MCF 10A (cell line): ENCODE data around the gene TMC8. TPM values are rescaled to one million over a fixed set of nuclear protein-coding genes. Genes with fewer than 3 reads are reported as not detected.
"Not testable (repeated sequence)": the region's sequence is repeated elsewhere in the genome, so short reads cannot be mapped to it uniquely, and the experiment has no call there.

ENCODE experiments used
- BruUV-seq: library from RNA; stranded (reverse); fragments of 400-500 nt; replicated peaks from 2 replicates; lab custom pipeline; 2021; lab: Mats Ljungman, UMichigan
- CTCF ChIA-PET: fragments of 300-600 bp; sonication (Branson Sonifier 250); formaldehyde crosslinking; extraction: SDS; loops from one replicate; lab custom pipeline; 2021; ENCODE audit warnings: antibody characterized with exemption, inconsistent platforms; lab: Yijun Ruan, JAX
- POLR2A ChIA-PET: fragments of 300-600, 350-650 bp; sonication (Branson Sonifier 250); formaldehyde crosslinking; extraction: SDS; loops from one replicate; lab custom pipeline; 2020; ENCODE audit warnings: antibody characterized with exemption, inconsistent platforms; lab: Yijun Ruan, JAX
- DNase-seq: peaks from one replicate; pipeline ENCODE4 v3.0.0-alpha.2; 2018; ENCODE audit not compliant: unreplicated experiment
- H3K27ac Mint-ChIP-seq: one replicate; pipeline ENCODE4 v1.8.0; 2022; ENCODE audit warnings: mild to moderate bottlenecking, low read depth, mixed read lengths; ENCODE audit not compliant: unreplicated experiment
- H3K27me3 Mint-ChIP-seq: one replicate; pipeline ENCODE4 v1.8.0; 2022; ENCODE audit warnings: mixed read lengths; ENCODE audit not compliant: insufficient read depth, unreplicated experiment
- H3K36me3 Mint-ChIP-seq: one replicate; pipeline ENCODE4 v1.8.0; 2022; ENCODE audit warnings: mild to moderate bottlenecking, moderate library complexity, mixed read lengths; ENCODE audit not compliant: insufficient read depth, unreplicated experiment
- H3K4me1 Mint-ChIP-seq: one replicate; pipeline ENCODE4 v1.8.0; 2022; ENCODE audit warnings: mixed read lengths; ENCODE audit not compliant: insufficient read depth, unreplicated experiment
- H3K4me3 Mint-ChIP-seq: one replicate; pipeline ENCODE4 v1.8.0; 2022; ENCODE audit warnings: mild to moderate bottlenecking, moderate library complexity, mixed read lengths; ENCODE audit not compliant: unreplicated experiment
- H3K9me3 Mint-ChIP-seq: one replicate; pipeline ENCODE4 v1.8.0; 2022; ENCODE audit warnings: mixed read lengths; ENCODE audit not compliant: unreplicated experiment
- intact Hi-C: fragments of 100-400 bp; cut with micrococcal nuclease; formaldehyde crosslinking; loops from 2 replicates; pipeline ENCODE4 v1.14.1; 2022
- total RNA-seq: library from RNA; stranded (reverse); gene quantifications from 2 replicates; pipeline ENCODE4 v1.2.3, GENCODE V29; 2022
- TF ChIP-seq, protein P1 (sequence below): fragments of 200-600 bp; IDR thresholded peaks from one replicate; pipeline ENCODE4 v1.8.0; 2022; ENCODE audit warnings: antibody characterized with exemption, mild to moderate bottlenecking; ENCODE audit not compliant: unreplicated experiment

Gene TMC8
- total RNA-seq, 1 experiment from 2014 or later, result not detected

DNA sequence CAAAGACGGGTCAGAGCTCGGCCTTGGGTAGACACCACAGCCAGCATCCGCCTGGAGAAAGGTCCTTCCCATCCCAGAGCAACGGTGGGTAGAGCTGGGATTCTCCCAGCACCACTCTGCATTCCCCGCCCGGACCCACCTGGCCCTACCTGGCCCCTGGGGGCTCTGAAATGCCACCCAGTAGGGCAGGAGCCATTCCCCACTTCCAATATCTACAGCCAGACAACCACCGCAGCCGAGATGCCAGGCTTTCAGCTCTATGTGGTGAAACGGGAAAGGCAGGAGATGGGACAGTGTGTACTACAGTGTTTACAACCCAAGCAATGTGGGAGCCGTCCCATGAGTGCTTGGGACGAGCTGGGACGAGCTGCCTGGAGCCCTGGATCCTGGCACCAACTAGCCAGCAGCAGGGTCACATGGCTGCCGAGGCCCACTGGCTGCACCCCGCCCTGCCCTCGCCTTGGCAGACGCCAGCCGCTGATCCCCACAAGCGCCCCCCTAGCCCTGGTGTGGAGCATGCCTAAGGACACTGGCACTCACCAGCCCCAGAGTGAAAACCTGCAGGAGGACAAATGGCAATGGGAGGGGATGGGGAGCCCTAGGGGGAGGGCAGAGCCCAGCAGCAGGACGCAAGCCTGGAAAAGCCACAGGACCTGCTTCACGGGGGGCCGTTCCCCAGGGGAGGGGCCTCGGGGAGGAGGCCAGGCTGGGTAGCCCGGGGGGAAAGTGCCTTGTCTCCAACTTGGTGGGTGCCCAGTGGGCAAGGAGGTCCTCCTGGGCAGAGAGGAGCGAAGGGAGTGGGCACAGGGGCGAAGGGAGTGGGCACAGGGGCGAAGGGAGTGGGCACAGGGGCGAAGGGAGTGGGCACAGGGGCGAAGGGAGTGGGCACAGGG is 15.5 kb upstream of the TMC8 start:
- POLR2A ChIA-PET, result interaction anchor here (0.7 to 1.0 kb wide), 2 partner anchors 27 to 227 kb away, joined by 3 read pairs; no protein-coding TSS in a partner anchor
- CTCF ChIA-PET, result interaction anchor here (1.0 to 2.3 kb wide), 6 partner anchors 13 to 136 kb away, joined by 3 to 20 read pairs (median 6); partner anchors contain the start of gene TMC6
- DNase-seq, result no peak
- Mint-ChIP-seq H3K27me3 (peaks cover 11% of the 10 kb centered on the region), H3K9me3 (no peaks in the 10 kb centered on the region), H3K27ac (no peak overlapping the region), H3K4me1 (peaks cover 5% of the 10 kb centered on the region), H3K36me3 (no peaks in the 10 kb centered on the region), H3K4me3 (no peak overlapping the region)
- no TSS peak for BruUV-seq
- intact Hi-C loops, result no loop called here
- TF ChIP-seq, protein P1, sequence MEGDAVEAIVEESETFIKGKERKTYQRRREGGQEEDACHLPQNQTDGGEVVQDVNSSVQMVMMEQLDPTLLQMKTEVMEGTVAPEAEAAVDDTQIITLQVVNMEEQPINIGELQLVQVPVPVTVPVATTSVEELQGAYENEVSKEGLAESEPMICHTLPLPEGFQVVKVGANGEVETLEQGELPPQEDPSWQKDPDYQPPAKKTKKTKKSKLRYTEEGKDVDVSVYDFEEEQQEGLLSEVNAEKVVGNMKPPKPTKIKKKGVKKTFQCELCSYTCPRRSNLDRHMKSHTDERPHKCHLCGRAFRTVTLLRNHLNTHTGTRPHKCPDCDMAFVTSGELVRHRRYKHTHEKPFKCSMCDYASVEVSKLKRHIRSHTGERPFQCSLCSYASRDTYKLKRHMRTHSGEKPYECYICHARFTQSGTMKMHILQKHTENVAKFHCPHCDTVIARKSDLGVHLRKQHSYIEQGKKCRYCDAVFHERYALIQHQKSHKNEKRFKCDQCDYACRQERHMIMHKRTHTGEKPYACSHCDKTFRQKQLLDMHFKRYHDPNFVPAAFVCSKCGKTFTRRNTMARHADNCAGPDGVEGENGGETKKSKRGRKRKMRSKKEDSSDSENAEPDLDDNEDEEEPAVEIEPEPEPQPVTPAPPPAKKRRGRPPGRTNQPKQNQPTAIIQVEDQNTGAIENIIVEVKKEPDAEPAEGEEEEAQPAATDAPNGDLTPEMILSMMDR, result no peak

DNA sequence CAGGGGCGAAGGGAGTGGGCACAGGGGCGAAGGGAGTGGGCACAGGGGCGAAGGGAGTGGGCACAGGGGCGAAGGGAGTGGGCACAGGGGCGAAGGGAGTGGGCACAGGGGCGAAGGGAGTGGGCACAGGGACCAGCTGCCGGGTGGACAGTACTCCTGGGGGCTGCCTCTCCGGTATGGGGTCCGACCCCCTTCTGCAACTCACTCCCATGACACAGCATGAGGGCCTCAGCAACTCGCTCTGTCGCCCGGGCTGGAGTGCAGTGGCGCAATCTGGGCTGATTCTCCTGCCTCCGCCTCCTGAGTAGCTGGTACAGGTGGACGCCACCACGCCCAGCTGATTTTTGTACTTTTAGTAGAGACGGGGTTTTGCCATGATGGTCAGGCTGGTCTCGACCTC is 14.8 kb upstream of the TMC8 start:
- H3K4me1 Mint-ChIP-seq, H3K4me3 Mint-ChIP-seq, H3K9me3 Mint-ChIP-seq, DNase-seq, H3K36me3 Mint-ChIP-seq, H3K27ac Mint-ChIP-seq, BruUV-seq, intact Hi-C loops: not testable (repeated sequence)
- ChIA-PET CTCF (interaction anchor here (0.6 to 2.0 kb wide), 7 partner anchors 12 to 1191 kb away, joined by 3 to 9 read pairs (median 4); partner anchors contain the start of gene TMC6), POLR2A (interaction anchor here (0.6 kb wide), 1 partner anchor 134 kb away, joined by 3 read pairs; no protein-coding TSS in a partner anchor)
- peaks cover 11% of the 10 kb centered on the region for H3K27me3 Mint-ChIP-seq

DNA sequence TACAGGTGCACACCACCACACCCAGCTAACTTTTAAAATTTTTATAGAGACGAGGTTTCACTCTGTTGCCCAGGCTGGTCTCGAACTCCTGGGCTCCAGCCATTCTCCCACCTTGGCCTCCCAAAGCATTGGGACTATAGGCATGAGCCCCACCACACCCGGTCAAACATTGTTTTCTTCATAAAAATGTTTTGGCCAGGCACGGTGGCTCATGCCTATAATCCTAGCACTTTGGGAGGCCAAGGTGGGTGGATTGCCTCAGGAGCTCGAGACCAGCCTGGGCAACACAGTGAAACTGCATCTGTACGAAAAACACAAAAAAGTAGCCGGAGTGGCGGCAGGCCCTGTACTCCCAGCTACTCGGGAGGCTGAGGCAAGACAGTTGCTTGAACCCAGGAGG is 14.2 kb upstream of the TMC8 start:
- no peaks in the 10 kb centered on the region for H3K9me3 Mint-ChIP-seq
- H3K4me1 Mint-ChIP-seq, result peaks cover 5% of the 10 kb centered on the region
- no peak for DNase-seq
- intact Hi-C loops, result no loop called here
- BruUV-seq, result no TSS peak
- POLR2A ChIA-PET, result interaction anchor here (0.6 to 0.7 kb wide), 2 partner anchors 133 to 1538 kb away, joined by 3 read pairs; no protein-coding TSS in a partner anchor
- TF ChIP-seq, protein P1, result no peak
- H3K4me3 Mint-ChIP-seq, result no peak overlapping the region
- CTCF ChIA-PET, result interaction anchor here (0.6 to 2.0 kb wide), 5 partner anchors 11 to 784 kb away, joined by 3 to 9 read pairs (median 4); partner anchors contain the start of gene TMC6
- no peak overlapping the region for H3K27ac Mint-ChIP-seq
- H3K36me3 Mint-ChIP-seq, result no peaks in the 10 kb centered on the region
- H3K27me3 Mint-ChIP-seq, result peaks cover 11% of the 10 kb centered on the region

DNA sequence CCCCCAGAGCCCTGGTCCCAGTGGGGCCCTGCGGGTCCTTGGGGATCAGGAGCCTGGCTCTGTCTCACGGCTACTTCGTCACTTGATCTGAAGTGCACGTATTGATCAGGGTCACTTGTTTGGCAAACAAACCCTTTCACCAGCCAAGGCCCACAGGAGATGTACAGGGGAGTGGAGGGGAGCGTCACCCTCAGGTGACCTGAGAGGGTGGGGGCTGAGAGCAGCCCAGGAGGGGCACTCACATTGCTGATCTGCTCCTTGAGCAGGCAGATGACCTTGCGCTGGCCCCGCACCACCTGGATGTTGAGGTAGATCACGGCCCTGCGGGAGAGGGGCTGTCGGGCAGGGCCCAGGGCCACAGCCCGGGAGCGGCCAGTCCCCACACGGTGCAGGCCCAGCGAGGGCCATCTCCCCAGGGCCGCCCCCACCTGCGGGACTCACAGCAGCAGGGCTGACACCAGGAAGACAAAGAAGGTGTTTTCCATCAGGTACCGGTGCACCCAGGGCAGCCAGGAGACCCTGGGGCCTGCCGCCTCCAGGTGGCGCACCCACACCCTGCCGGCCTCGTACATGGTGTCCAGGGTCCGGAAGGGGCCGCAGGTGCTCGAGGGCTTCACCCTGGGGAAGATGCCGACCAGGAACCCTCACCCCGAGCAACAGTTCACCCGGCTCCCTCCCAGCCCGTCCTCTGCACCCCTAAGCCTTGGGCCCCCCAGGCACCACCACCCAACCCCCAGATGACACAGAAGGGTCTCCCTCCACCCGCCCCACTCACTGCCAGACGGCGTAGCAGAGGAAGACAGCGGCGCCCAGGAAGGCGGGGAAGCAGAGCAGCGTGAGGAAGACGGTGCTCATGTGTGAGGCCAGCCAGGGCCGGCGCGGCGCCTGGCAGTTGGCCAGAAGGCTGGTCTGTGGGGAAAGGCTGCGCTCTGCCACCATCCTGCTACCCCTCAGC is 13.3 kb upstream of the TMC8 start:
- peaks cover 4% of the 10 kb centered on the region for H3K4me1 Mint-ChIP-seq
- DNase-seq, result no peak
- intact Hi-C loops, result no loop called here

More for the DNA sequence above, 13.3 kb upstream of the TMC8 start:
- ChIA-PET POLR2A (no interaction called here), CTCF (interaction anchor here (0.7 to 2.0 kb wide), 3 partner anchors 9 to 58 kb away, joined by 3 to 9 read pairs (median 5); partner anchors contain the start of gene TMC6)
- Mint-ChIP-seq H3K27ac (no peak overlapping the region), H3K9me3 (no peaks in the 10 kb centered on the region), H3K27me3 (peaks cover 11% of the 10 kb centered on the region), H3K36me3 (no peaks in the 10 kb centered on the region), H3K4me3 (no peak overlapping the region)
- no TSS peak for BruUV-seq
- TF ChIP-seq, protein P1, result peak; percentile 30
